AML-193 (cell line): ENCODE results near the gene CFAP92.
"Not testable (repeated sequence)": the region's sequence is repeated elsewhere in the genome, so short reads cannot be mapped to it uniquely, and the experiment has no call there.

Experiments
- DNase-seq, 2 experiments: peaks; one replicate each; lab custom pipeline; 2025; lab: John Stamatoyannopoulos, UW

CFAP92 gene

DNA sequence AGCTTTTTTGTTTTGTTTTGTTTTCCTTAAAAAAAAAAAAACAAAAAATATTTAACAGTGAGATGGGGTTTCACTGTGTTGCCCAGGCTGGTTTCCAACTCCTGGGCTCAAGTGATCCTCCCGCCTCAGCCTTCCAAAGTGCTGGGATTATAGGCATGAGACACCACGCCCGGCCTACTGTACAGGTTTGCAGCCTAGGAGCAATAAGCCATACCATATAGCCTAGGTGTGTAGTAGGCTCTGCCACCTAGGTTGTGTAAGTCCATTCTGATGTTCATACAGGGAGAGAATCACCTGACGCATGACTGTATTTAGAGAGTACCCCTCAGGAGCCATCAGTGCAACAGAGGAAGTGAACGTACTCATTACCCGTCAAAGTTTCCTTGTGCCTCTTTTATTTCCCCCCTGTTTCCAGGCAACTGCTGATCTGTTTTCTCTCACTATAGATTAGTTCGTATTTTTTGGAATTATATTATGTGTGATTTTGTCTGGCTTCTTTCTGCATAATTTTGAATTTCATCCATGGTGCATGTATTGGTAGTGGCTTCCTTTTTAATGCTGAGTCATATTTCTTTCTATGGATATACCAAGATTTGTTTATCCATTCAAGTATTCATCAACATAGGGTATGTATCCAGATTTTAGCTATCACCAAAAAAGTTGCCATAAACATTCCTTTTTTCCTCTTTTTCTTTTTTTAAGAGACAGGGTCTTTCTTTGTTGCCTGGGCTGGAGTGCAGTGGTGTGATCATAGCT lies 104.6 kb downstream of the CFAP92 start:
- DNase-seq = no peak

DNA sequence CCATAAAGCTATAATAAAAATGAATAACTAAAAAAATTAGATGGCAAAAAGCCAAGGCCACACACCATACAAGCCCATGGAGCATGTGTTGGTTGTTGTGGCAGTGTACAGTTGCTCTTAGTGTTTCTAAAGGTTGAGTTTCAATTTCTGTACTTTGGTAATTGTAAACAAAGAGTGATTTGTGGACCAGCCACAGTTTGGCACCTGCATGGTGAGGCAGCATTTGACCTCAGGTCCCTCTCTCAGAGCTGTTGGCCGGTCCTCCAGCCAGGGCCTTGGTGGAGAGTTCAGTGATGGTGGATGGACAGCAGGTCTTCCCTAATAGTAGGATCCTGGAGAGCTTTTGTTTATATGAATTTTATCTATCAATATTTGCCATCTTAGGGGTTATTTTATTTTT lies 108.9 kb downstream of the CFAP92 start:
- DNase-seq = no peak

DNA sequence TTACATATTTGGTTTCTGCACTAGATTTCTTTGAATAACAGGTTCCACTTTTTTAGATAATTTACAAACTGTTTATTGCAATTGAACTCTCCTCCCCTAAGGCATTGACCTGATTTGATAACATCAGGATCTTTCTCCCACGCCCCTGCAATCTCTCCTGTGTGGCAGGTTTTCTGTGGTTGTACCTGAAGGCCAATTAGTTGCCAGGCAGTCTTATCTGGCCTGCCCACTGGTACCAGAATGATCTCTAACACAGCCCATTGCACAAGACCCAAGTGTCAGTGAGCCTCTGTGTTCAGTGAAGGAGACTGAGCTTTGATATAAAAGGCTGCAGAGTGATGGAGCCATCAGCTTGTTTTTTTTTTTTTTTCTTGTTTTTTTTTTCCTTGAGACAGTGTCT lies 111.2 kb downstream of the CFAP92 start:
- no peak for DNase-seq

DNA sequence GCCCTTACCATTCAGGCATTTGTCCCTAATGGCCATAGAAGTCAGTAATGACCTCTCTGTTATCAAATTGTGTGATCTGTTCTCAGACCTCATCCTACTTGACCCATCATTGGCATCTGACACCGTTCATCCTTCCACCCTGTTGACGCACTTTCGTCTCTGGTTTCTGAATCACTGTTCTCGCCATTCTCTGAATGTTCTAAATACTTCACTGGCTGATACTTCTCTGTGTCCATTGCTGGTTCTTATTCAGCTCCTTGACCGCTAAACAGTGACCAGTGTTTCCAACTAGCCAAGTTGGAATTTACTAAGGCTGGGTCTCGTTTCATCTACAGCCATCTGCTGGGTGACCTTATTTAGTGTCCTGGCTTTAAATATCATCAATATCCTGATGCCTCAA lies 112.3 kb downstream of the CFAP92 start:
- DNase-seq = no peak

DNA sequence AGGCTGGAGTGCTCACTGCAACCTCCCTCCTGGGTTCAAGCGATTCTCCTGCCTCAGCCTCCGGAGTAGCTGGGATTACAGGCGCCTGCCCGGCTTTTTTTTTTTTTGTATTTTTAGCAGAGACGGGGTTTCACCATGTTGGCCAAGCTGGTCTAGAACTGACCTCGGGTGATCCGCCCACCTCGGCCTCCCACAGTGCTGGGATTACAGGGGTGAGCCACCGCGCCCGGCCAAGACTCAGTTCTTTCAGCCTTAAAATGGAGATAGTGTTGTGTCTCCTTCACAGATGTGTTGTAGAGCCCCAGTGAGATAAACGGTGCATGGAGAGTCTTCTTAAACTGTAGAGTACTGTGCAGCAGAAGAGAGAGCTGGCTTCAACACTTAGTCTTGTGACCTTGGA lies 113.4 kb downstream of the CFAP92 start:
- DNase-seq = not testable (repeated sequence)

DNA sequence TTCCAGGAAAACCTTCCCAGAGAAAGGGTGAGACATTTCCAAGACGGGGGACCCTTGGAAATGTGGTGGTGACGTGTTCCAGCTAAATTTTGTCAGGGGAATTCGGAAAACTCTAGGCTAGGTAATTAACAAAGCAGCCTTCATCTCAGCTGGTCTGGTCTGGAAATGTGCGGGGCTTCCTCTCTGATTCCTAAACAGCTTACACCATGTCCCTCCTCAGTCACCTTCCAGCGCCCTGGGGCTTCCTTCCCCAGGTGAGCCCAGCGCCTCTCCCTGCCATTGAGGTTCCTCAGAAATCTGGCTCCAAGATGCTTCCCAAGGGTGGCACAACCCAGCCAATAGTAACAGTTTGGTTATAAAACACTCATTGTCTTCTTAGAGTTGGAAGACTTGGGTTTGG lies 113.9 kb downstream of the CFAP92 start:
- peak in 1 of 2 experiments; percentile 25 for DNase-seq

DNA sequence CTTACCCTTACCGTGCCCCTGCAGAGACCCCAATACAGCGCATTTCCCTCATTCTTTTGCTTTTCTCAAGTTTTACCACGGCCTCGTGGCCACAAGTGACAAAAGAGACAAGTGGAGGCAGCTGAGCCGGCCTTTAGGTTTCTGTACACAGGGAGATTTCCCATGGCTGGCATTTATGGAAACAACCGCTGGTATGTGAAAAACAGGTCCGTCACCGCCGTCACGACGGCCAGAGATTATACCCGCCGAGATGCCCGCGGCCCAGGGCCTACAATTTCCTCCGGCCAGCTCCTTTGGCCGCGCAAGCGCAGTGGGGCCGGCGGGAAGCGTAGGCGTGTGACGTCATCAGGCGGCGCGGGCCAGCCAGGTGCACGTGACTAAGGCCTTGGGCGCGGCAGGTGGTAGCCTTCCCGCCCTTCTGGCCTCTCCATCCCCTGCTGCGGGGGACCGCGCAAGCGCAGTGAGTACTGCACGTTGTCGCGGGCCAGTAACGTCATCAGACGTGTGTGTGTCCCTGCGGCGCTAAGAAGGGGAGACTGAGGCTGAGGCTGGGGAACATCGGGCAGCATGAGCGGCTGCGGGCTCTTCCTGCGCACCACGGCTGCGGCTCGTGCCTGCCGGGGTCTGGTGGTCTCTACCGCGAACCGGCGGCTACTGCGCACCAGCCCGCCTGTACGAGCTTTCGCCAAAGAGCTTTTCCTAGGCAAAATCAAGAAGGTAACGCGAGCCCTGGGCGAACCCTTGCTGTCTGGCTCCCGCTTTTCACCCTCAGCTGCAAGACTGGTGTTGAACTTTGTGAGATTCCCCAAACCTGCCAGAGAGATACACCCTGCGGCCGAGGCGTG lies 114.5 kb downstream of the CFAP92 start, which contains the start of gene ACAD9:
TSS of gene ACAD9 (plus strand) at position 496 of the 845 bp plus-strand sequence. CDS start at position 568, 72 bp downstream.
- peak; percentile 98 for DNase-seq

DNA sequence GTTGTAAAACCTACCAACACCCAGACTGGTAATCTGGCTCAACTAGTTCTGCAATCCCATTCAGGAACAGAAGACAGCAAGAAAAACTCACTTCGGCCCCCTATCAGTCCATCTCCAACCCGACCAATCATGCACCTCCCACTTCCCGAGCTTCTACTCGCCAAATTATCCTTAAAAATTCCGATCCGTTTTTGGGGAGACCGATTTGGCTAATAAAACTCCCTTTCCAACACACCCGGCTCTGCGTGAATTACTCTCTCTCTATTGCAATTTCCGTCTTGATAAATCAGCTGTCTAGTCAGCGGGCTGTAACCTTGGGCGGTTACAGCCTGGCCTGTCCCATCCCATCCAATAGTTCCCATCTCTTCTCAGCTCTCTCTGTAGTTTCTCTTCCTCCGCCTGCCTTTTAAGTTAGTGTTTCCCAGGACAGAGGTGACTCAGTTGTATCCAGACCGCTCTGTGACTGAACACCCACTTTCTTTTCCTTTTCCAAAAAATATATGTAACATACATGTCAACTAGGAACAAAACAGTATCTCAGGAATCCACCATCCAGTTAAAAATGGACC lies 115.2 kb downstream of the CFAP92 start:
- peak; percentile 66 to 72 for DNase-seq

DNA sequence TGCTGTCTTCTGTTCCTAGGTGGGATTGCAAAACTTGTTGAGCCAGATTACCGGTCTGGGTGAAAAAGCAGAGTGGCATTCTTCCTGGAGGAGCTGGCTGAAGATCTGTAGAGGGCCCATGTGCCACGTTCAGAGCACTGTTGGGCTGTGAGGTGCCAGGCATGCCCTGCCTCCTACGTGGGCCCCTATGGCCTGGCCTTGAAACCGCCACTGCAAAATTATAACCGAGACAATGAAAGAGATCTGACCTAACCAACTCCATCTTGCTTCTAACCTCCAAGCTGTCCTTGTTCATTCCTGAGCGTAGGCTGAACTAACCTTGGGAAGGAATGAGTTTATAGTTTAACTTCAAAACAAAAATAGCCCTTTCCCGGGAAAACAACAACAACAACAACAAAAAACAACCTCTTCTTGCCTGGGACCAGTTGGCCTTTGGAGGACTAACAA lies 115.8 kb downstream of the CFAP92 start:
- no peak for DNase-seq

DNA sequence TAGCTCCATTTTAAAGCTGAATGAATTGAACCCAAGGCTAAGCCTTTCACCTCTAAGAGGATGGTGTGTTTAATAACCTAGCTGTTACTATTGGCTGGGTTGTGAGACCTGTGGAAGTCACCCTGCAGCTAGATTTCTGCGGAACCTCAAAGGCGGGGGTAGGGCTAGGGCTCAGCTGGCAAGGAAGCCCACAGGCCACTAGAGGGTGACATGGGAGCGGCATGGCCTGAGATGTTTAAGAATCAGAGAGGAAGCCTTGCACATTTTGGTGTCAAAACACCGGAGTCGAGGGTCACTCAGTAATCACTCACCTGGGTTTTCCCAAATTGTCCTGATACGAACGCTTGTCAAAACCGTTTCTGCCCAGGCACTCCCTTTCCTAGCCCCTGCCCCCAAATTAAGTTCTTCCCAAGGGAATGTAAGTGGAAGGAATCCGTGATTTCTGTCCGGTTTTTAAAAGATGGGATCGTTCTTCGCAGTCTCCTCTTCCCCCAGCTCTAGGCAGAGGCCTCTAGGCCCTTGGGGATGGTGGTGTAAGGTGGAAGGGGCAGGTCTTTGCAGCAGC lies 118.2 kb downstream of the CFAP92 start:
- peak; percentile 61 to 69 for DNase-seq

DNA sequence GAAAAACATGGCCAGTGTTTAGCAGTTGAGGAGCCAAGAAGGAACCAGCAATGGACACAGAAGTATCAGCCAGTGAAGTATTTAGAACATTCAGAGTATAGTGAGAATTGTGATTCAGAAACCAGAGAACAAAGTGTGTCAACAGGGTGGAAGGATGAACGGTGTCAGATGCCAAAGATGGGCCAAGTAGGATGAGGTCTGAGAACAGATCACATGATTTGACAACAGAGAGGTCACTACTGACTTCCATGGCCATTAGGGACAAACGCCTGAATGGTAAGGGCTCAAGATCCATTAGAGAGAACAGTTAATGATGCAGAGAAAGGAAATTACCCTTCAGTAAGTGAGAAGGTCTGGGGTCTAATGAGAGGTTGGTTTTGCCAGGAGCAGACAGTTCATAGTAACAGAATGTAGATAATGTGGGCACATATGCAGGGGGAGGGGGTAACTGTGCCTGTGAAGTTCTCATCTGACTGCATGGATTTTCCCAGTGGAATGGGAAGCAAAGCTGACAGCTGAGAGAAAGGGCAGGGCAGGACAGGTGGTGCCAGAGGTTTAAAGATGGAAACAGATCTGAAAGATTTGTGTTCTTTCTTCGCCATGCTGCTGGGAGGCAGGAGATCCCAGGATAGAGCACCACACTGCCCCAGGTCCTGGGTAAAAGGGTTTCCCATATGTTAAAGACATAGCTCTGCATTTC lies 119.2 kb downstream of the CFAP92 start:
- no peak for DNase-seq

DNA sequence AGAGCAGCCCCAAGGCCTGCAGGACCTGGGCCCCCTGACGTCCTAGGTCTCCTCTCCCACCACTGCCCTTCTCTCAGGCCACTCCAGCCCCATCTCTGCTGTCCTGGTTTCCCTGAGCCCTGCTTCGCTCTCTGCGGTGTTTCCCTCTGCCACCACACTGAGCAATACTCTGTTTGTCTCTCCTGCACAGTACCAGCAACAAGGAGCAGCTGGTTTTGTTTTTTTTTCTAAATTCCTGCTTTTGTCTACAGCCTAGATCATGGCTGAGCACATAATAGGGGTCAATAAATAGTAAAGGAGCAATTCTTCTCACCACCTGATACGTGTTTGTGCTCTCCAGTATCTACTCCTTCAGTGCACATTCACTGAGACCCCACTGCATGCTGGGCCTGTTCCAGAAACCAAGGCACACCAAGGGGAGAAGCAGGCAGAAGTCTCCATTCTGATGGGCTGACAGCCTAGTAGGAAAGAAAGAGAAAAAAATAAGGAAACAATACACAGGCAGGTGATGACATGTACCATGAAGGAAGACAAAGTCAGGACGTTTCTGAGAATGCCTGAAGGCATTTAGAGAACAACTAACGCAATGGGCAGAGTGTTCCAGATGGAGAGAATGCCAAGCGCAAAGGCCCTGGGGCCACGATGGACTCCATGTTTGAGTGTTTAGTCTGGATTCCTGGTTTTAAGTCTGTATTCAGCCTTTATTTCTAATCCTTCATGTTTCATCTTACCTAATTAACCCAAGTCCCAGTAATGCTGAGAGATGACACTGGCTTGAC lies 120.4 kb downstream of the CFAP92 start:
- no peak for DNase-seq

DNA sequence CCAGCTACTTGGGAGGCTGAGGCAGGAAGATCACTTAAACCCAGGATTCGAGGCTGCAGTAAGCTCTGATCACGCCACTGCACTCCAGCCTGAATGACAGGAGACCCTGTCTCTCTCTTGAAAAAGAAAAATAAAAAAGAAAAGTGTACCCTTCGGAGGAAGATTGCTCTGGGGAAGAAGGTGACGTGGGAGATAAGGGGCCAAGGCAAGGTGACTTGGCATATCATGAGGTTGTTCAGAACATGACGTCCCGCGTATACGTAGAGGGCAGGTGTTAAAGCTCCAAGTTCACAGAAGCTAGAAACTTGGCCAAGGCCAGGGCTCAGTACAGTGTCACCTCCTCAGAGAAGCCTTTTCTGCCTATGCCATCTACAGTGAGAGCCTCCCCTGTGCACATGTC lies 121.1 kb downstream of the CFAP92 start:
- no peak for DNase-seq

DNA sequence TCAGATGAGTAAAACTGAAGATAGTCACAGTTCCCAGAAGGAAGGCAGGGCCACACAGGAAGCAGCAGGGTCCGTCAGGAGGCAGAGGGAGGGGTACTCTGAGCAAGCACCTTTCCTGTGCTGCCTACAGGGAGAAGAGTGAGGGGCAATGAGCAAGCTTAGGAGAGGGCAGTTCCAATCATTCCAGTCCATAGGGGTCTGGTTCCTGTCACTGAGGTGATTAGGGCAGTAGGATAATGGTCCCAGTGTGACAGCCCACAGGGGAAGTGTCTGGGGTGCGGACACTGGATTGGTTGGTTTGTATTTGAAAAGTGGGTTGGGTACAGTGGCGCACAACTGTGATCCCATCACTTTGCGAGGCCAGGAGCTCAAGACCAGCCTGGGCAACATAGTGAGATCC lies 121.6 kb downstream of the CFAP92 start:
- no peak for DNase-seq

DNA sequence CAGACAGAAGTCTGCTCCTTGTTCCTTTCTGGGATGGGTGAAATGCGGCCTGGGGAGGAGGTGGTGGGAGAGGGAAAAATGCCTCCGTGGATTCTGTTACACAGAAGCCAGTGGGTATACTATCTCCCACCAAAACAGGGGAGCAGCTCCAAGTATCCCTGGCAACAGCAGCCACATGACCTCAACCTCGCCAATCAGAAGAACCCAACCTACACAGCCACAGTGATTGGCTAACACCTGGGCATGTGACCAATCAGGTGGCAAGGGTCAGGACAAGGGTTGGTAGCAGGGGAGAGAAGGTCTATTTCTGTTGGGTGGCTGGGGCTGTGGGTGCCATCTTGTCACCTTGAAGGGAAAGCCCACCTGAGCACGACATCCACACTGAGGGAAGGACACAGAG lies 123.5 kb downstream of the CFAP92 start:
- no peak for DNase-seq

DNA sequence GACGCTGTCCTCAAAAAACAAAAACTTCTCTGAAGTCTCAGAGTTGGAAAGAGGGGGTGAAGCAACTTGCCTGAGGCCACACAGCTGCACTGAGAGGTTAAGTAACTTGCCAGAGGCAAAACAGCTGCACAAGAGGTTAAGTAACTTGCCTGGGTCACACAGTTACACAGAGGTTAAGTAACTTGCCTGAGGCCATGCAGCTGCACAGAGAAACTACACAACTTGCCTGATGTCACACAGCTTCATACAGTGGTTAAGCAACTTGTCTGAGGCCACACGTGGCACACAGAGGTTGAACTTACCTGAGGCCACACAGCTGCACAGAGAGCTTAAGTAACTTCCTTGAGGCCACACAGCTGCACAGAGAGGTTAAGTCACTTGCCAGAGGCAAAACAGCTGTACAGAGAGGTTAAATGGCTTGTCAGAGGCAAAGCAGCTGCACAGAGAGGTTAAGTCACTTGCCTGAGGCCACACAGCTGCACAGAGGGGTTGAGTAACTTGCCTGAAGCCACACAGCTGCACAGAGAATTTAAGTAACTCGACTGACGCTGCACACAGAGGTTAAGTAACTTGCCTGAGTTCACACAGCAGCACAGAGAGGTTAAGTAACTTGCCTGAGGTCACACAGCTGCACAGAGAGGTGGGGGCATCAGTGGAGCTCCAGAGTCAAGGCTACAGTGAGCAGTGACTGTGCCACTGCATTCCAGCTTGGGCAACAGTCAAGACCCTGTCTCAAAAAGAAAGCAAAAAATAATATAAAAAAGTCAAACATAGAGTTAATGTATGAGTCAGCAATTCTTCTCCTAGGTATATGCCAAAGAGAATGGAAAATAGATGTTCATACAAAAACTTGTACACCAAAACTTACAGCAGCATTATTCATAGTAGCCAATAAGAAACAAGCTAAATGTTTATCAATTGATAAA lies 126.4 kb downstream of the CFAP92 start:
- peak; percentile 82 to 84 for DNase-seq

DNA sequence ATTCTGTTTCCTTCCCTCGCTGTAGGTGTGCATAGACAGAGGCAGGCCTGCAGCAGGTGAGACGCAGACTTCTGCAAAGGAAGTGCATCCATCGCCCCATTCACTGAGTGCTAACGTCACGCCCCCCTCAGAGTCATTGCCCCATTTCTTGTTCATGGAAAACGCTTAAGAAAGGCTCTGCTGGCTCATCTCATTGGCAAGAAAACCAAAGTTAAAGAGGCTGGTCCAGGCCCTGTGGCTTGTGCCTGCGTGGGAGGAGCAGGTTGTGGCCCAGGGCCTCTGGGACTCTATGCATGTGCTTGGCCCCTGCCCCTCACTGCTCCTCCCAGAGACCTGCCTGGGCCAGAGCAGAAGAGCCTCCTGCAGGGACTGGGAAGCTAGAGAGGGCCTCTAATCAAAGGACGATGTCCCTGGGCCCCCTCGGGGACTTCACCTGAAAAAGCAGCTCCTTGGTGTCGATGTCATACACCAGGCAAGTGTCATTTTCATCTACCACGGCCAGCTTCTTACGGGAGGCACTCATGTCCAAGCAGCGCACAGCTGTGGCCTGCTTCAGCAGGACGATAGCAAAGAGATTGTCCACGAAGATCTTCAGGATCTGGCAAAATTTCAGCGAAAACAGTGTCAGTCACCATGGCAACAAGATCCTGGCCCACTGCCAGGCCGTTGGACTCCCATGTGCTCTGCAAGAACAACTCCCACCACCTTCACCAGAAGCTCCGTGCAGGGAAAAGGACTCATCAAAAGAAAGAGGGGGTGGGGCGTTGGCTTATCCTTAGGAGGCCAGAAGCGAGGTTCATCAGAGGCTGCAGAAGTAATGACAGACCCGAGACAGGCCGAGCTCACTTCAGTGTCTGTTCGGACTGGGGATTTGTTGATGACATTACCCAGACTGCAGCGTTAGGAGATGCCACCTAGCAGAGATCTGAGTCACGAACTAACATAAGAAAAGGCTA lies 128.7 kb downstream of the CFAP92 start:
- not testable (repeated sequence) for DNase-seq

DNA sequence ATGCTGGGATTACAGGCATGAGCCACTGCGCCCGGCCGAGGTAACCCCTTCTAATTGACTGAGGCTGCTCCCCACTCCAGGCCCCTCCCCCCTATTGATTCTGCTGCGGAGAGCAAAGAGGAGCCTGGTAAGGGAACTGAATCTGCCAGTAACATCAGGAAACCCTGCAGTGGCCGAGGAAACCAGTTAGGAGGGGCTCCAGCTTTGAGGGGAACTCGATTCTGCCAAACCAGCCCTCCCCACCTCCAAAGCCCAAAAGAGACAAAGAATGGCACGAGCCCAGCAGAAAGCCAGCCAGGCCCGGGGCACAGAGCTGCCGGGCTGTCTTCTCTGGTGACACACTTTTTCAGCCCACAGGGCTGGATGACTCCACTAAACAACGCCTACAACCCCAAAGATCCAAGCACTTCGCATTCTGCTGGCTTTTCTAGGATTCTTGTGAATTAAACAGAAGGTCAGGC lies 129.5 kb downstream of the CFAP92 start:
- DNase-seq = no peak

DNA sequence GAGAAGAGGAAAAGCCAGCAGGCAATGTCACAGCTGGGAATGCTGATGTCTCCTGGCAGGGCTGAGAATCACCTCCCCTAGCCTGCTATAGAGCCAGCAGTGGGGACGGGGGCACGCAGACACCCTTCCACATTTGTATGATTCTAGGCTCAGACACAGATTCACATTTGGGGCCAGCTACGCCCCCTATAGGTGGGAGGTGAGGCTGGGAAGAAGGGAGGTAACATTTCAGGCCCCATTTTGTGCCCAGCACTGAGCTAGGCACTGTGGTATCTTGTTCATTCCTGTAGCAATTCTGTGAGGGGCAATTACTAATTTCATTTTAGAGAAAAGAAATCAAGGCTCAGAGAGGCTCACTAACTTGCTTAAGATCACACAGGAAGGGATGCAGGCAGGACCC lies 130.3 kb downstream of the CFAP92 start:
- no peak for DNase-seq
